HuH-7 (cell line): ENCODE data around the gene PRKG2.
"Not testable (repeated sequence)": the region's sequence is repeated elsewhere in the genome, so short reads cannot be mapped to it uniquely, and the experiment has no call there.

Experiments used
- DNase-seq: peaks from one replicate; pipeline ENCODE4 v3.0.0; 2011; ENCODE audit warnings: low spot score

The PRKG2 gene

GRCh38 chr4:81153714-81154323 is 61.2 kb downstream of the PRKG2 start:
- not testable (repeated sequence) for DNase-seq

GRCh38 chr4:81152839-81153713 is 61.9 kb downstream of the PRKG2 start:
- no peak for DNase-seq

GRCh38 chr4:81149976-81150375 is 65.0 kb downstream of the PRKG2 start:
- DNase-seq: no peak

GRCh38 chr4:81148576-81148975 is 66.4 kb downstream of the PRKG2 start:
- no peak for DNase-seq

GRCh38 chr4:81146466-81146865 is 68.6 kb downstream of the PRKG2 start:
- no peak for DNase-seq

GRCh38 chr4:81143183-81143582 is 71.8 kb downstream of the PRKG2 start:
- no peak for DNase-seq

- no peak for DNase-seq
These were observed 72.3 kb downstream of the PRKG2 start for GRCh38 chr4:81142744-81143143.

- no peak for DNase-seq
These were observed 77.1 kb downstream of the PRKG2 start for GRCh38 chr4:81137894-81138293.

- DNase-seq: no peak
These were observed 77.6 kb downstream of the PRKG2 start for GRCh38 chr4:81137446-81137845.

- DNase-seq: no peak
These were observed 78.7 kb downstream of the PRKG2 start for GRCh38 chr4:81136161-81136905.

GRCh38 chr4:81135501-81135900 is 79.5 kb downstream of the PRKG2 start:
- no peak for DNase-seq

- no peak for DNase-seq
These were observed 83.5 kb downstream of the PRKG2 start for GRCh38 chr4:81131563-81131962.

GRCh38 chr4:81131066-81131465 is 84.0 kb downstream of the PRKG2 start:
- no peak for DNase-seq

GRCh38 chr4:81130569-81130968 is 84.5 kb downstream of the PRKG2 start:
- no peak for DNase-seq

GRCh38 chr4:81120055-81120454 is 95.0 kb downstream of the PRKG2 start:
- DNase-seq: no peak

- DNase-seq: no peak
These were observed 96.9 kb downstream of the PRKG2 start for GRCh38 chr4:81118086-81118485.

GRCh38 chr4:81116566-81116965 is 98.5 kb downstream of the PRKG2 start:
- DNase-seq: no peak

- DNase-seq: no peak
These were observed 102.0 kb downstream of the PRKG2 start for GRCh38 chr4:81113024-81113423.

GRCh38 chr4:81109356-81109755 is 105.7 kb downstream of the PRKG2 start:
- DNase-seq: no peak

- DNase-seq: no peak
These were observed 108.9 kb downstream of the PRKG2 start for GRCh38 chr4:81106150-81106549.

- DNase-seq: no peak
These were observed 112.9 kb downstream of the PRKG2 start for GRCh38 chr4:81102107-81102506.

GRCh38 chr4:81096566-81096965 is 118.5 kb downstream of the PRKG2 start:
- no peak for DNase-seq

- no peak for DNase-seq
These were observed 119.6 kb downstream of the PRKG2 start for GRCh38 chr4:81095389-81095788.
